Measurements from ENCODE around the gene CFDP1.

The CFDP1 gene

DNA sequence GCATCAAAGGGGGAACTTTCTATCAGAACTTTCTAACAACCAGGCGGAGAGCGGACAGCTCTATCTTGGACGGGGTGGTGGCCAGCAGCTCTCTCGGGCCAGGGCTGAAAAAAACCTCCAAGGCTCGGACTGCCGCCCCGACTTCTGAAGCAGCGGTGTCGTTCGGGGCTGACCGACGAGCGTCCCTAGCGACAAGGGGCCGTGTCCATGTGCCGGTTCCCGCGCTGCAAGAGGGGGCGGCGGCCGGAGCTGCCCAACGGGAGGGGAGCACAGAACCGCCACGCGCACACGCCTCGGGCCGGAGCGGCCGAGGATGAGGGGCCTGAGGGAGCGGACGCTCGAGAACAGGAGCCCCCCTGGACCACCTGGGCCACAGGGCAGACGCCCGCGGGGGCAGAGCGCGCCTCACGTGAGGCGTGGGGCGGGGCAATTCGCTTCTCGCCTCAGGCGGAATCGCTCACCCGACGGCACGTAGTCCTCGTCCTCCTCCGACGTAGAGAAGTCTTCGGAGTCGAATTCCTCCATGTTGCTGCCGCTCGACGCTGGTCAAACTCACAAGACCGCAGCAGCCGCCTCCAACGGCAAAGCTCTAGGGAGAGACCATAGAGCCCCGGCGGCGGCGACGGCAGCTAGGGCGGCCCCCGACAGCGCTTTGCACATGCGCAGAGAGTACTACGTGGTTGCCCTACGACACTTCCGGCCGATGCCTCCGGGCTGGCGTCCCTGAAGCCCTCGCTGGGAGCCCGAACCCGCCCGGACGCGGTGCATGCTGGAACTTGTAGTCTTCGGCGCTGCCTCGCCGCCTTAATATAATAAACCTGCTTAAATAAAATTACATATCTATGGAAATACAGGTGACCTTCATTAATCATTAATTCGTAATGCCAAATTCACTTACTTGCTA lies at the start of gene CFDP1:
TSS of gene CFDP1 (minus strand) at position 676 of the 904 bp plus-strand sequence. CDS start at position 525, 151 bp downstream.
- peaks cover 51% of the 10 kb centered on the region for H3K79me2 ChIP-seq (ENCODE audit: insufficient read depth, low read length)
- peak within 1 kb of the TSS; percentile 76 for H3K4me2 ChIP-seq (ENCODE audit: insufficient read depth, low read length)
- no peaks in the 10 kb centered on the region; the same call in none of the 2 replicates for H3K36me3 ChIP-seq (ENCODE audit: insufficient read depth, low read length)
- ATAC-seq (ENCODE audit: insufficient read depth, low read depth) (peak; percentile 90), DNase-seq (peak; percentile 95)
- no peaks in the 10 kb centered on the region for H4K20me1 ChIP-seq (ENCODE audit: insufficient read depth, low read length)
- TF ChIP-seq, protein P1, sequence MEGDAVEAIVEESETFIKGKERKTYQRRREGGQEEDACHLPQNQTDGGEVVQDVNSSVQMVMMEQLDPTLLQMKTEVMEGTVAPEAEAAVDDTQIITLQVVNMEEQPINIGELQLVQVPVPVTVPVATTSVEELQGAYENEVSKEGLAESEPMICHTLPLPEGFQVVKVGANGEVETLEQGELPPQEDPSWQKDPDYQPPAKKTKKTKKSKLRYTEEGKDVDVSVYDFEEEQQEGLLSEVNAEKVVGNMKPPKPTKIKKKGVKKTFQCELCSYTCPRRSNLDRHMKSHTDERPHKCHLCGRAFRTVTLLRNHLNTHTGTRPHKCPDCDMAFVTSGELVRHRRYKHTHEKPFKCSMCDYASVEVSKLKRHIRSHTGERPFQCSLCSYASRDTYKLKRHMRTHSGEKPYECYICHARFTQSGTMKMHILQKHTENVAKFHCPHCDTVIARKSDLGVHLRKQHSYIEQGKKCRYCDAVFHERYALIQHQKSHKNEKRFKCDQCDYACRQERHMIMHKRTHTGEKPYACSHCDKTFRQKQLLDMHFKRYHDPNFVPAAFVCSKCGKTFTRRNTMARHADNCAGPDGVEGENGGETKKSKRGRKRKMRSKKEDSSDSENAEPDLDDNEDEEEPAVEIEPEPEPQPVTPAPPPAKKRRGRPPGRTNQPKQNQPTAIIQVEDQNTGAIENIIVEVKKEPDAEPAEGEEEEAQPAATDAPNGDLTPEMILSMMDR (IDR thresholded peaks at IDR 0.05; ENCODE audit: borderline replicate concordance, extremely low read depth, low read length, poor library complexity, severe bottlenecking) = no peak
- no peak for TF ChIP-seq EZH2 (IDR thresholded peaks at IDR 0.05; ENCODE audit: borderline replicate concordance, low read depth, low read length, severe bottlenecking)
- peaks cover 41% of the 10 kb centered on the region for H3K4me1 ChIP-seq (ENCODE audit: insufficient read depth, low read length)
- H3K27me3 ChIP-seq (ENCODE audit: insufficient read depth, low read length, poor library complexity) = no peaks in the 10 kb centered on the region
- no peaks in the 10 kb centered on the region for H3K9me3 ChIP-seq (ENCODE audit: insufficient read depth, low read length, severe bottlenecking)
- peak within 1 kb of the TSS; percentile 73 for H3K27ac ChIP-seq (ENCODE audit: low read length)
- peak within 1 kb of the TSS; percentile 58 to 67 for H3K4me3 ChIP-seq (ENCODE audit: low read depth in 1 of 2, low read length in 2 of 2)
- H3K9ac ChIP-seq (ENCODE audit: low read depth, low read length) = peak within 1 kb of the TSS; percentile 68
- peak within 1 kb of the TSS; percentile 85 for H2AFZ ChIP-seq (ENCODE audit: low read depth, low read length)

DNA sequence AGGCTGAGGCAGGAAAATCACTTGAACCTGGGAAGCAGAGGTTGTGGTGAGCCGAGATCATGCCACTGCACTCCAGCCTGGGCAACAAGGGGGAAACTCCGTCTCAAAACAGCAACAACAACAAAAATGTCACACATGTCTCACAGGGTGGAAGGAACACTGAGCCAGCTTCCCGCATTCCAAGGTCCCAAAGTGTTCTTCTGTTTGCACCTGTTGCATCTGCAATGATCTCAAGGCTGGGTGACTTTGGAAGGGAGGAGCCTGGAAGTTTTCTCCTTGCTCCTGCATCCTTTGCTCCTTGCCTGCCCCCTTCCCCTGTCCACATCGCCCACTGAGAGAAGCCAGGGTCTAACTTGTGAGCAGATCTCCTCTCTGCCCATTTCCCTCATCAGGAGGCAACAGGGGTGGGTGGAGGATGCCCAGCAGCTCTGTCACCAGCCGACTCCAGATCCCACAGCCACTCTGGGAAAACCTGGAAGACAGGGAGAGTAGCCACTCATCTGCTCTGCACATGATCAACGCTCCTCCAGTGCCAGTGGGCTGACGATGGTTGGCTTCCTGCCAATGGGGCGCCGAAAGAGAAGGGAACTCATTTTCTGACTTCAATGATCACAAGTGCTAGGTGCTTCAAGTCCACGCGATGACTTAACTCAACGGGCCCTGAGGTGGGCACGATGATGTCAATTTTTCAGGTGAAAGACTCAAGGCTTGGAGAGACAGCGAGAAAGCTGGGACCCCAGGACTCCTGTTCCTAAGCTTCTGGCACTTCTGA lies 49.3 kb upstream of the CFDP1 start:
- H4K20me1 ChIP-seq (ENCODE audit: insufficient read depth, low read length) = no peaks in the 10 kb centered on the region
- no peak overlapping the region for H3K4me3 ChIP-seq (ENCODE audit: low read depth in 1 of 2, low read length in 2 of 2)
- peaks cover 24% of the 10 kb centered on the region for H3K4me1 ChIP-seq (ENCODE audit: insufficient read depth, low read length)
- no peaks in the 10 kb centered on the region for H3K36me3 ChIP-seq (ENCODE audit: insufficient read depth, low read length)
- no peak for TF ChIP-seq EZH2 (IDR thresholded peaks at IDR 0.05; ENCODE audit: borderline replicate concordance, low read depth, low read length, severe bottlenecking)
- TF ChIP-seq, protein P1 (IDR thresholded peaks at IDR 0.05; ENCODE audit: borderline replicate concordance, extremely low read depth, low read length, poor library complexity, severe bottlenecking) = no peak
- no peaks in the 10 kb centered on the region for H3K9me3 ChIP-seq (ENCODE audit: insufficient read depth, low read length, severe bottlenecking)
- H3K9ac ChIP-seq (ENCODE audit: low read depth, low read length) = no peak overlapping the region
- H3K27me3 ChIP-seq (ENCODE audit: insufficient read depth, low read length, poor library complexity) = no peaks in the 10 kb centered on the region
- H3K27ac ChIP-seq (ENCODE audit: low read length) = no peak overlapping the region
- no peak overlapping the region for H2AFZ ChIP-seq (ENCODE audit: low read depth, low read length)
- no peaks in the 10 kb centered on the region for H3K79me2 ChIP-seq (ENCODE audit: insufficient read depth, low read length)
- no peak for ATAC-seq (ENCODE audit: insufficient read depth, low read depth)
- DNase-seq = no peak
- H3K4me2 ChIP-seq (ENCODE audit: insufficient read depth, low read length) = no peak overlapping the region

DNA sequence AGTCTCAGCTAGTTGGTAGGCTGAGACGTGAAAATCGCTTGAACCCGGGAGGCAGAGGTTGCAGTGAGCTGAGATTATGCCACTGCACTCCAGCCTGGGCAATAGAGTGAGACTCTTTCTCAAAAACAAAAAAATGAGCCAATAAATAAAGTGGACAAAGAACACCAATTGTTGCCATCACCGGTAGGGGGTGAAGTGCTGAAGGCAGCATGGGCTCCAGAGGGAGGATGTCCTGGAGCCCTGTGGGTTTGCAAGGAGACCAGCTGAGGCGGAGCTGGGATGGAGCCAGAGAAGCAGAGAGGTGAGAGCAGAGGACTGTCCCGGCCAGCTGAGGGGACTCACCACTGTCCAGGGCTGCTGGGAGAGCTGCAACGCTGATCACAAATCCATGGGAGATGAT lies 48.2 kb upstream of the CFDP1 start:
- Histone ChIP-seq H3K4me3 (ENCODE audit: low read depth in 1 of 2, low read length in 2 of 2) (no peak overlapping the region), H4K20me1 (ENCODE audit: insufficient read depth, low read length) (no peaks in the 10 kb centered on the region), H3K27me3 (ENCODE audit: insufficient read depth, low read length, poor library complexity) (no peaks in the 10 kb centered on the region), H3K4me2 (ENCODE audit: insufficient read depth, low read length) (no peak overlapping the region), H2AFZ (ENCODE audit: low read depth, low read length) (no peak overlapping the region), H3K27ac (ENCODE audit: low read length) (no peak overlapping the region), H3K79me2 (ENCODE audit: insufficient read depth, low read length) (no peaks in the 10 kb centered on the region), H3K9ac (ENCODE audit: low read depth, low read length) (no peak overlapping the region), H3K36me3 (ENCODE audit: insufficient read depth, low read length) (no peaks in the 10 kb centered on the region), H3K4me1 (ENCODE audit: insufficient read depth, low read length) (peaks cover 22% of the 10 kb centered on the region), H3K9me3 (ENCODE audit: insufficient read depth, low read length, severe bottlenecking) (no peaks in the 10 kb centered on the region)
- TF ChIP-seq EZH2 (IDR thresholded peaks at IDR 0.05; ENCODE audit: borderline replicate concordance, low read depth, low read length, severe bottlenecking) = no peak
- TF ChIP-seq, protein P1 (IDR thresholded peaks at IDR 0.05; ENCODE audit: borderline replicate concordance, extremely low read depth, low read length, poor library complexity, severe bottlenecking) = no peak
- DNase-seq = no peak
- ATAC-seq (ENCODE audit: insufficient read depth, low read depth) = no peak
